ENCODE data around the gene SDHC. TPM values are rescaled to one million over a fixed set of nuclear protein-coding genes. Genes with fewer than 3 reads are reported as not detected.
"Not testable (repeated sequence)": the region's sequence is repeated elsewhere in the genome, so short reads cannot be mapped to it uniquely, and the experiment has no call there.

Gene SDHC
- total RNA-seq, 1 experiment from 2014 or later: 386 TPM

DNA sequence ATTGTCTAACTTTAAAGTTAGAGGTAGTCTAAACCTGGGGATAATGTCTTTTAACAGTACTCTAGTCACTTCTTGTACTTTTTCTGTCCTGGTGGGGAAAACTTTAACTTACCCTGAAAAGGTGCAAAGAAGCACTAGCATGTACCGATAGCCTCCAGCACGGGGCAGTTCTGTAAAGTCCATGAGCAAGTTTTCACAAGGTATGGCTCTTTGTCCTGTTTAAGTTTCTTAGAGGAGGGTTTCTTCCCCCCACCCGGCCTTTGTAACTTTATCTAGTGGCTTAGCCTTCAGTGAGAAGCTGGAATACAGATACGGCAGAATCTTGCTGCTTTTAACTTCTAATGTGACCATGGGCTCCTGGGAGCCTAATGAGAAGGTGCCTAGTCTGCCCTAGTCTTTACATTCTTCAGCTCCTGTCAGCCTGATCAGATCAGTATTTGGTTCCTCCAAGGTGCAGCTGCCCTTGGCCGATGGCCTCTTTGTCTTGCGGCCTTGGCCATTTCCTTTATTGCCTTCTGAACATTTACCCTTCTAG is 93.3 kb downstream of the SDHC start:
- in situ Hi-C loops (cut with HindIII; ENCODE audit: low sequenced_read_pairs): no loop called here

DNA sequence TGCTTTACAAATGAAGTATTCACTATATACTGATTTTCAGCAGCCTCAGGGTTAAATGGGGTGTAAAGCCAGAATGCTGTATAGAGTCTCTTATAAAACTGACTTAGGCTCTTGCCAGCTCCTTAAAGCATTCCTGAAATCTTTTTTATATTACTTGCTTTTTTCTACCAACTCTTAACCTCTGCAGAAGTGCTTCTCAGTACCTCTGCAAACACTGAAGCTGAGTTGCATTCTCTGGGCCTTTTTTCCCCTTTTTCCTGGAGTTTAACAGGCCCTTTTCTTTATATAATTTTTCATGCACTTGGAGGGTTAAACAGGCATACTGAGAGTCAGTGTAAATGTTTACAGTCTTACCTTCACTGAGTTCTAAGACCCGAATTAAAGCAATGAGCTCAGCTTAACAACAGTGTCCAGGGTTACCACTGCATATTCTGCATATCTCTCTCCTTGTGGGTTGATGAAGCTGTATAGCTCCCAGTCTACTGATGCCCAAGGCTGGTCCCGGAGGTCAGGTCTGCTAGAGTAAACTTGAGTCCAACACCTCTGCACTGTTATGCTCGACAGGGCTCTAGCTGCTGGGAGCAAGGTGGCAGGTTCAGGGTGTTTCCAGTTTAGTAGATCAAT is 94.4 kb downstream of the SDHC start:
- no peak for DNase-seq (ENCODE audit: low spot score)
- in situ Hi-C loops (cut with HindIII; ENCODE audit: low sequenced_read_pairs): no loop called here

More for the DNA sequence above, 93.3 kb downstream of the SDHC start:
- DNase-seq (ENCODE audit: low spot score): no peak

DNA sequence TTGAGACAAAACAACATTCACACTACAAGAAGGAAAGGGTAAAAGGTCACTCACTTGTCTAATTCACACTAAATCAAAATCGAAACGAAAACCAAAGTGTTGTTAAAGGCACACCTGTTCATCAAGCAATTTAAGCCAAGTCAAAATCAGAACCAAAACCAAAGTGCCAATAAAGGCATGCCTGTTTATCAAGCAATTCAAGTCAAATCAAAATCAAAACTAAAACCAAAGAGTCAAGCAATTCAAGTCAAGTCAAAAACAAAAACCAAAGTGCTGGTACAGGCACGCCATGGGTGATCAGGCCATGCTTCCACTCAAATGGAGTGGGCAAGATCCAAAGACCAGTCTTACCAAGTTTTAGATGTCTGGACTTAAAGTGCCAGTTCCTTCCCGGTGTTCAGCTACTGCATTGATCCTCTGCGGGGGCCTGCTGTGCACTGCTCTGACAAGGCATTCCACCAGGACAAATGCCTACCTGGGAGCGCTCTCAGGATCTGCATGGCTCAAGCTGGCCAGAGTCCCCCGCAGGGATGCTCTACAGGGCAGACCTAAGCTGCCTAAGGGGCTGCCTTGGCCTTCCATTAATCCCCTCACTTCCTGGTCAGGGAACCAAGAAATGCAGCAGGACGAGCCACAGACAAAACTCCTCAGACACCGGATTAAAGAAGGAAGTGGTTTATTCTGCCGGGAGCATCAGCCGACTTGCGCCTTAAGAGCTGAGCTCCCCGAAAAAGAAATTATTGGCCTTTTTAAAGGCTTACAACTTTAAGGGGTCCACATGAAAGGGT is 95.9 kb downstream of the SDHC start:
- DNase-seq (ENCODE audit: low spot score); in situ Hi-C loops (cut with HindIII; ENCODE audit: low sequenced_read_pairs): not testable (repeated sequence)

DNA sequence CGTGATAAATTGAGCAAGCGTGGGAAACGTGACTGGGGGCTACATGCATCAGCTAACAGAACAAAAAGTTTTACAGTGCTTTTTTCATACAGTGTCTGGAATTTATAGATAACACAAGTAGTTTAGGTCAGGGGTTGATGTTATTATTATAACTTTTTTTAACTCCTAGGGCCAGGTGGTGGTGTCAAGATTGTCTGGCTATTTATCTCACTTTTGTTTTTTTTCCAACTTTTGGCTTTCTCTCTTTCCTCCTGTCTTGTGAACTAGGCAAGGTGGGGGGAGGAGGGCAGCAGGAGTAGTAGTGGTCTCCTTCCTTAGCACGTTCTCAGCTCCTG is 96.4 kb downstream of the SDHC start:
- DNase-seq (ENCODE audit: low spot score); in situ Hi-C loops (cut with HindIII; ENCODE audit: low sequenced_read_pairs): not testable (repeated sequence)

Other genes with a start within 250 kb of the SDHC start
- gene ARHGAP30, start 244.5 kb upstream of the SDHC start, total RNA-seq (2014; rRNA removed; shearing (Covaris generic)): 0.10 TPM in 1 of 2 replicates, not detected in the other
- gene NECTIN4, start 224.8 kb upstream of the SDHC start, total RNA-seq (2014; rRNA removed; shearing (Covaris generic)): 0.80 and 2.4 TPM in 2 replicates
- 6.3 and 7.1 TPM in 2 replicates for gene KLHDC9, start 216.0 kb upstream of the SDHC start, total RNA-seq (2014; rRNA removed; shearing (Covaris generic))
- gene PFDN2, start 196.3 kb upstream of the SDHC start, total RNA-seq (2014; rRNA removed; shearing (Covaris generic)): 17.5 and 20.8 TPM in 2 replicates
- 19.4 and 22.3 TPM in 2 replicates for gene NIT1, start 196.3 kb upstream of the SDHC start, total RNA-seq (2014; rRNA removed; shearing (Covaris generic))
- 22.9 and 48.1 TPM in 2 replicates for gene DEDD, start 181.7 kb upstream of the SDHC start, total RNA-seq (2014; rRNA removed; shearing (Covaris generic))
- gene UFC1, start 160.4 kb upstream of the SDHC start, total RNA-seq (2014; rRNA removed; shearing (Covaris generic)): 70.8 and 72.9 TPM in 2 replicates
- gene USP21, start 154.9 kb upstream of the SDHC start, total RNA-seq (2014; rRNA removed; shearing (Covaris generic)): 3.3 and 8.3 TPM in 2 replicates
- gene PPOX, start 148.0 kb upstream of the SDHC start, total RNA-seq (2014; rRNA removed; shearing (Covaris generic)): 22.7 and 27.2 TPM in 2 replicates
- 19.4 and 27.9 TPM in 2 replicates for gene B4GALT3, start 136.9 kb upstream of the SDHC start, total RNA-seq (2014; rRNA removed; shearing (Covaris generic))
- 0.43 and 0.95 TPM in 2 replicates for gene ADAMTS4, start 115.3 kb upstream of the SDHC start, total RNA-seq (2014; rRNA removed; shearing (Covaris generic))
- 215 and 238 TPM in 2 replicates for gene NDUFS2, start 112.0 kb upstream of the SDHC start, total RNA-seq (2014; rRNA removed; shearing (Covaris generic))
- gene FCER1G, start 99.1 kb upstream of the SDHC start, total RNA-seq (2014; rRNA removed; shearing (Covaris generic)): 0.49 TPM in 1 of 2 replicates, not detected in the other
- gene APOA2, start 90.8 kb upstream of the SDHC start, total RNA-seq (2014; rRNA removed; shearing (Covaris generic)): not detected in 2 replicates
- gene TOMM40L, start 88.3 kb upstream of the SDHC start, total RNA-seq (2014; rRNA removed; shearing (Covaris generic)): 24.2 and 37.4 TPM in 2 replicates
- not detected in 2 replicates for gene NR1I3, start 76.2 kb upstream of the SDHC start, total RNA-seq (2014; rRNA removed; shearing (Covaris generic))
- gene PCP4L1, start 55.6 kb upstream of the SDHC start, total RNA-seq (2014; rRNA removed; shearing (Covaris generic)): not detected in 2 replicates
- gene MPZ, start 4.4 kb upstream of the SDHC start, total RNA-seq (2014; rRNA removed; shearing (Covaris generic)): 0.68 TPM in 1 of 2 replicates, not detected in the other
- gene CFAP126, start 53.5 kb downstream of the SDHC start, total RNA-seq (2014; rRNA removed; shearing (Covaris generic)): not detected in 2 replicates
- gene FCGR2A, start 191.1 kb downstream of the SDHC start, total RNA-seq (2014; rRNA removed; shearing (Covaris generic)): 0.07 TPM in 1 of 2 replicates, not detected in the other
- 0.06 and 1.1 TPM in 2 replicates for gene HSPA6, start 210.2 kb downstream of the SDHC start, total RNA-seq (2014; rRNA removed; shearing (Covaris generic))
- not detected in 2 replicates for gene FCGR3A, start 235.4 kb downstream of the SDHC start, total RNA-seq (2014; rRNA removed; shearing (Covaris generic))